Measurements from ENCODE around the gene ZNF343.
"Not testable (repeated sequence)": the region's sequence is repeated elsewhere in the genome, so short reads cannot be mapped to it uniquely, and the experiment has no call there.

The ZNF343 gene

GRCh38 chr20:2508631-2509467 is at the start of gene ZNF343:
Gene ZNF343 (minus strand): TSS chr20:2508915. CDS start chr20:2493895, 15,020 bp downstream.
- DNase-seq (ENCODE audit: low read depth, low spot score): peak; percentile 63

GRCh38 chr20:2557873-2558580 is 49.3 kb upstream of the ZNF343 start:
- DNase-seq (ENCODE audit: low read depth, low spot score): no peak

DNA sequence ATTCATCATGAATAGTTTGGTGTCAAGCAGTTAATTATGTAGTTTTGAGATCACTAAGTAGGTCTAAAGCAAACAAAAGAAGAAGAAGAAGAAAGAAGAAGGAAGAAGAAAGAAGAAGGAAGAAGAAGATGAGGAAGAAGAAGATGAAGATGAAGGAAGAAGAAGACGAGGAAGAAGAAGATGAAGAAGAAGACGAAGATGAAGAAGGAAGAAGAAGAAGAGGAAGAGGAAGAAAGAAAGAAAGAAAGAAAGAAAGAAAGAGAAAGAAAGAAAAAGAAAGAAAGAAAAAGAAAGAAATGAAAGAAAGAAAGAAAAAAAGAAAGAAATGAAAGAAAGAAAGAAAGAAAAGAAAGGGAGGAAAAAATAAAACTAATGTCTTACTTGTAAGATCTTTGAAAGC is 36.9 kb upstream of the ZNF343 start:
- DNase-seq (ENCODE audit: low read depth, low spot score): no peak

GRCh38 chr20:2544211-2544610 is 35.5 kb upstream of the ZNF343 start:
- DNase-seq (ENCODE audit: low read depth, low spot score): no peak

DNA sequence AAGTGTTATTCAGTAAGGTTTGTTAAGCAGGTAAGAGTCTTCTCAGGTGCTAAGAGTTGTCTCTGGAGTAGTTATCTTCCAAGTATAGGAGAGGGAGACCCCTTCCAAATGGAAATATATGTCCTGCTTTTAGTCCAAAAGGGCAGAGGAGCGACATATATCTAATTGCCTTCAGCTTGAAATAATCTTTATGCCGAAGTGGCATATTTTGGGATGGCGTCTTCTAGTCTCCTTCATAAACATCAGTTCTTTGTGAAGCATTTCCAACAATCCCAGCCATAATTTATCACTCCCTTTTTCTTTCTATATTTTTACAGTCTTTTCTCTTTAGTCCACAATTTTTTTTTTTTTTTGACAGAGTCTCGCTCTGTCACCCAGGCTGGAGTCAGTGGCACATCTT is 33.6 kb upstream of the ZNF343 start:
- DNase-seq (ENCODE audit: low read depth, low spot score): no peak

GRCh38 chr20:2541940-2542339 is 33.2 kb upstream of the ZNF343 start:
- no peak for DNase-seq (ENCODE audit: low read depth, low spot score)

DNA sequence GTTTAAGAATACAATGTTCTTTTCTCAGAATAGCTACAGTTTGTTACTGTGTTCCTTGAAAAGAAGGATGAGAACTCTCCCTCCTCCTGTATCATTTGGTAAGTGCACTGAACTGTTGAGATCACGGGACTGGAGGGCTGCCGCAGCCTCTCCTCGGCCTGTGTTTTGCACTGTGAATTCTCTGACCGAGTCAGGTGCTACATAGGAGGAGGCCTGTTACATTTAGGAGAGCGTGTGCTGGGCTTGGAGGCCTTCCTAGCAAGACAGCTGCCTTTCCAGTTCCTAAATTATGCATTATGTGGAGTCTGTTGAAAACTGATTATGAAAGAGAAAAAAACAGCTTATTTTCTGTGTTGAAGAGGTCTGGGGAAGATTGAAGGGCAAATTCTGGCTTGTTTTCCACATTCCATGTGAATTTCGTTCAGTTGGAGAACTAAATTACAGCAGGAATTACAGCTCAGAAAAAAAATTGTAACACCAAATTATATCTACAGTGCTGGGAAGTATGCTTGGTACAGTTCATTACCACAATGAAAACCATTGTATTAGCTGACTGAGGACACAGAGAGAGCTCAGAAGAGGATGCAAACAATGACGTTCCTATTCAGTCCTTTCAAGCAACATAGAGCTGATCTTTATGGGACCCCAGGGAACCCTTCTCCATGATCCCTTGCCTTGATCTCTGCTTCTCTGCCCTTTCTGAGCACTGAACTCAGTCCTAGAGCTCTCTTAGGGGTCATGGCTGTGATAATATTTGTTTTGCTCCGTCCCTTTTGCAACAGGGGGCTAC is 30.4 kb upstream of the ZNF343 start:
- no peak for DNase-seq (ENCODE audit: low read depth, low spot score)

DNA sequence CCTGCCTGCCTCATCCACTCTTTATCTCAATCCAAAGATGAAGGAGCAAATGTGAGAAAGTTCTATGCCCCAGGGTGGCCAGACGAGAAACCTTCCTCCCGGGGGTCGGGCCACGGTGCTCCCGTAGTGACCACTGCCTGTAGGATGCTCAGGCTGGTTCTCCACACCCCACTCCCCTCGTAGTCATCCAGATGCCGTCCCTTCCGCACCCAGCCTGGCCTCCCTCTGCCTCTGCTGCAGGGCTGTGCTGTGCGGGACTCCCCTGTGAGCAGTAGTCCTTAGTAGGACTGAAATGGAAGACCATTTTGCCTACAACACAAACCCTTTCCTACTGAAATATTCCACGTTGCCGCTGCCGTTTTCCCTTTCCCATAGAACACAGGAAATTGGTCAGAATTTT is 29.6 kb upstream of the ZNF343 start:
- DNase-seq (ENCODE audit: low read depth, low spot score): no peak

DNA sequence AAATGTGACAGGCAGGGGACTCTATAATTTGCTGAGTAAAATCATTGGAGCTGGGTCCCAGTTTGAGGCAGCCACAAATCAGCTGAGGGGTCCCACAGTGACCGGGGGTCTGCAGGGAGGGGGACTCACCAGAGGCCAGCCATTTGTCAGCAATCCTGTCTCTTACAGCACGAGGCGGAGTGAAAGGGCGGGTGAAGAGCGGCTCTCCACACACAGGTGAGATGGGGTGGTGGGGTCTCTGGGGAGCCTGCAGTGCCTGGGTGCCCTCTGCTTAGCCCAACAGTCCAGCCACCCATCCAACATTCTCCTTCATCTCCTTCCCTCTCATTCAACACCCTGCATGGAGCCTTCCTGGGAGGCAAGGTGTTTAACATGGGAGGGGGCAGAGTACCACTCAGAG is 28.4 kb upstream of the ZNF343 start:
- DNase-seq (ENCODE audit: low read depth, low spot score): no peak

GRCh38 chr20:2536560-2536986 is 27.9 kb upstream of the ZNF343 start, which contains the start of gene TMC2:
Gene TMC2 (plus strand): TSS chr20:2536573. CDS start chr20:2536622, 49 bp downstream.
- DNase-seq (ENCODE audit: low read depth, low spot score): no peak

GRCh38 chr20:2535711-2536559 is 27.2 kb upstream of the ZNF343 start:
- no peak for DNase-seq (ENCODE audit: low read depth, low spot score)

DNA sequence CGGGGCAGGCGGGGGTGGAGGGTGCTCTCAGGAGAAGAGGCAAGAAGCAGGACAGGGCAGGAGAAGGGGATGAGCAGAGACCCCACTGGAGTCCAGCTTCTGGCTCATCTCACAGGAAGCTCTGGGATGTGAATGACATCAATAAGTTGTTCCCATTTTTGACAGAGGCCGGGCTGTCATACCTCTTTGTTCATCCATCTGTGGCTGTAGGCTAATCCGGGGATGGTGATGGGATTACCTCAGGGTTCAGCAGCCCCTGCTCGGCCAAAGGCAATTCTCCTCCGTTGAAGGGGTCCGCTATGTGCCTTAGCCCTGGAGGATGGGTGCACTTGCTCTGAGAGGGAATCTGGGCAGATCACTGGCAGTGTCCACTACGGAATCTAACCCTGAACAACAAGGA is 24.4 kb upstream of the ZNF343 start:
- no peak for DNase-seq (ENCODE audit: low read depth, low spot score)

DNA sequence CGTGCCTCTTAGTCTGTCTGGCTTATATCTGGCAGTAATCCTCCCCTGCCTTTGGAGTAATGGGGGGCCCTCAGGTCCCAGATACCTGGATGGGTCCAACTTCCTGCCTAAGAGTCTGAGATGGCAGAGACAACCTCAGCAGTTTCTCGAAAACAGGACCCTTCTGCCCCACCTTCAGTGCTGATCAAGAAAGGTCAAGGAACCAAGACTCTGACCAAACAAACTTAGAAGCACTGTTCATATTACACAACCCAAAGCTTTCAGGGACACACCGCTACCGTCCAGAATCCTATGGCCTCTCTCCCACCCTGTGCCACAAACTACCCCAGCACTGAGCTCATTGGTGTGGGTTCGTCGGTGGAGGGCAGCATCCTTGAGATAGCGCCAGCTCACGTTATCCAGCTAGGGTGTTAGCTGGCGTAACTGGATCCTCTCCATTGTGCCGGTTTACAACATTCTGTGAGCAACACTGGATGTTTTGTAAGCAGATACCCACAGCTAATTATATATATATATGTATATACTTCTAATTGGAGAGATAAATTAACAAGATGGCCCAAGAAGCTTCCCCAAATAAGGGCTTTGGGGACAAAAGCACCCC is 20.1 kb upstream of the ZNF343 start:
- DNase-seq (ENCODE audit: low read depth, low spot score): no peak

DNA sequence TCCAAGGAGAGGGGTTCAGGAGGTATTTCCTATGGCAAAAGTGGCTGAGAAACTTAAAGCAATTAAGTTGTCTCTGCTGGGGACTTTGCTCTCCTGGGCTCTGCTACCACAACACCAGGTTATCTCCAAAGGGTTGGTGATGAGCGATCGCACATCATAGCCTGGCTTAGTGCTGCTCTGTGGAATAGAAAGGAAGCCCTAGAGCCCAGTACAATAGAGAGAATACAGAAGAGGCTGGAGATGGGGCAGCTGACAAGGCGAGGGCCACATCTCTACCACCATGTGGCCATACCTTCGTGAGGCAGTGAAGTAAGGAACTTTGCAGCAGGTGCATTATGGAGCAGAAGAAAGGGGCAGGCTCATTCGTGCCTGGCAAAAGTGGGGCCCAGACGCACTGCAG is 19.0 kb upstream of the ZNF343 start:
- DNase-seq (ENCODE audit: low read depth, low spot score): no peak

DNA sequence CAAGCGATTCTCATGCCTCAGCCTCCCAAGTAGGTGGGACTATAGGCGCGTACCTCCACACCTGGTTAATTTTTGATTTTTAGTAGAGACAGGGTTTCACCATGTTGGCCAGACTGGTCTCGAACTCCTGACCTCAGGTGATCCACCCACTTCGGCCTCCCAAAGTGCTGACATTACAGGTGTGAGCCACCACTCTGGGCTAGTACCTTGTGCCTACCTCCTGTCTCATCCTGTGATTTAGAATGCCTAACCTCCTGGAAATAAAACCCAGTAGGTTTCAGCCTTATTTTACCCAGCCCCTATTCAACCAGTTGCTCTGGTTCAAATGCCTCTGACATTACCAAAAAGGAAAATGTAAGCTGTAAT is 17.5 kb upstream of the ZNF343 start:
- not testable (repeated sequence) for DNase-seq (ENCODE audit: low read depth, low spot score)

DNA sequence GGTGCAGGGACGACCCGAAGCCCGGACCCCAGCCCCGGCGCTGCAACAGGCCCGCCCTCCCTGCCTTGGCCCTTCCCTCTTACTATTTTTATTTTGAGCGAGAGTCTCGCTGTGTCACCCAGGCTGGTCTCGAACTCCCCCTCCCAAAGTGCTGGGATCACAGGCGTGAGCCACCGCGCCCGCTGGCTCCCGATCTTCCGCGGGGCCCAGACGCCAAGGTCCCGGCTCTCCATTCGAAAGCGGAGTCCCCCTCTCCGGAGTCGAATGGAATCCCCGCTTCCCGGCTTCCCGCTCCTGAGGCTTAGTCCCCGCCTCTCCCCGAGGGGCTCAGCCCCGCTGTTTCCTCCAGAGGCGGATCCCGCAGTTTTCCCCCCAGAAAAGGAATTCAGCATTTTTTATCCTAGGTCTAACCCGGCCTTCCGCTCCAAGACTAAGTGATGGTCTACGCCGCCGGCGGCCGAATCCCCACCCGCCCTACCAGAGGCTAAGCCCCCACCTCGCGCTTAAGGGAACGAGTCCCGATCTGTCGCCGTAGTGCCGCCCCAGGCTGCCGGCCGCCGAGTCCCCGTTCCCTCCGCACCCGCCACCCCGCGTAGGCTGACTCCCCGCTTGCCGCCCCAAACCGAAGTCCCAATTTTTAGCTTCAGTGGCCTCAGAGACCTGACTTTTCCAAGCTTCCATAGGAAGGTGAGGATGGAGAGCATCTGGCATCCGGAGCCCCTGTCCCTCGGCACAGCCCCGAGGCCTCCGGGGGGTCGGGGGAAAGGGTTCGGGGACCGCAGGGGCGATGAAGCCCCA is 16.2 kb upstream of the ZNF343 start:
- DNase-seq (ENCODE audit: low read depth, low spot score): no peak

DNA sequence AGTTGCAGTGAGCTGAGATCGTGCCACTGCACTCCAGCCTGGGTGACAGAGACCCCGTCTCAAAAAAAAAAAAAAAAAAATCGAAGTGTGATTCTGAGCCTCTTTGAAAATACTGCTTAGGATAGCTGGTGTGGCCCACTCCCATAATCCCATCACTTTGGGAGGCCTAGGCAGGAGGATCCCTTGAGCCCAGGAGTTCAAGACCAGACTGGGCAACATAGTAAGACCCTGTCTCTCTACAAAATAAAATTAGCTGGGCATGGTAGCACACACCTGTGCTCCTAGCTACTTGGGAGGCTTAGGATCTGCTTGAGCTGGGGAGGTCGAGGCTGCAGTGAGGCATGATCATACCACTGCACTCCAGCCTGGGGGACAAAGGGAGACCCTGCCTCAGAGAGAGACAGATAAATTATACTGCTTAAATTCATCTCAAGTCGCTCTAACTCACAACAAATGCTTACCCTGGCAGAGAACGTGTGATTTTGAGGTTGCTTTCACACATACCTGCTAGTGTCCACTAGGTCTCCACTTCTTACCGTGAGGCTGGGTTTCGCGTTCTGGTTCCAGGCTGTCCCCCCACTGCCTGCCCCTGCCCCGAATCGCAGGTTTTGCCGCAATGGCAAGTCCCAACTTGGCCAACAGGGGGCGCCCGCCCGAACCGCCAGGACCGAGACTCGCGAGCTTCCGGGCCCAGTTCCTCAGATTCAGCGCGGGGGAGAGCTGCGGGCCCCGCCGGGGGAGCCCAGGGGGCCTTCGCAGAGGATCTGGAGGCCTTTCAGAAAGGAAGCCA is 15.4 kb upstream of the ZNF343 start:
- peak; percentile 83 for DNase-seq (ENCODE audit: low read depth, low spot score)

DNA sequence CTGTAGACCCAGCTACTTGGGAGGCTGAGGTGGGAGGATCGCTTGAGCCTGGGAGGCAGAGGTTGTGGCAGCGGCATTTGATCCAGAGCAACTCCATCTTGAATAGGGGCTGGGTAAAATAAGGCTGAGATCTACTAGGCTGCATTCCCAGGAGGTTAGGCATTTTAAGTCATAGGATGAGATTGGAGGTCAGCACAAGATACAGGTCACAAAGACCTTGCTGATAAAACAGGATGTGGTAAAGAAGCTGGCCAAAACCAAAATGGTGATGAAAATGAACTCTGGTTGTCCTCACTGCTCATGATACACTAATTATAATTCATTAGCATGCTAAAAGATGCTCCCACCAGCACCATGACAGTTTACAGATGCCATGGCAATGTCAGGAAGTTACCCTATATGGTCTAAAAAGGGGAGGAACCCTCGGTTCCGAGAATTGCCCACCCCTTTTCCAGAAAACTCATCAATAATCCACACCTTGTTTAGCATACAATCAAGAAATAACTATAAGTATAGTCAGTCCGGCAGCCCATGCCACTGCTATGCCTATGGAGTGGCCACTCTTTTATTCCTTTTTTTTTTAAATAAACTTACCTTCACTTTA is 14.2 kb upstream of the ZNF343 start:
- DNase-seq (ENCODE audit: low read depth, low spot score): not testable (repeated sequence)
